Endothelial cell of umbilical vein (primary cell): ENCODE measurements around the gene PHLDB2. TPM values are rescaled to one million over a fixed set of nuclear protein-coding genes. Genes with fewer than 3 reads are reported as not detected.

Experiments used
- BruUV-seq: library from RNA; stranded (reverse); fragments of 400-500 nt; replicated peaks from 2 replicates; lab custom pipeline; 2021; lab: Mats Ljungman, UMichigan
- CTCF ChIA-PET: fragments of 300-600, 350-600 bp; sonication (Branson Sonifier 250); formaldehyde crosslinking; loops from one replicate; lab custom pipeline; 2021; ENCODE audit warnings: antibody characterized with exemption, inconsistent platforms; lab: Charles Lee
- POLR2A ChIA-PET: fragments of 300-600, 350-600 bp; sonication (Branson Sonifier 250); formaldehyde crosslinking; loops from one replicate; lab custom pipeline; 2021; ENCODE audit warnings: antibody characterized with exemption, inconsistent platforms; lab: Charles Lee
- DNase-seq: peaks from one replicate; pipeline ENCODE4 v3.0.0-alpha.2; 2011; ENCODE audit warnings: low read depth, low spot score
- FAIRE-seq: peaks from 2 replicates; lab custom pipeline; 2011; peaks lifted over from hg19 to GRCh38; lab: Jason Lieb, UNC
- H2AFZ ChIP-seq: 2 replicates; pipeline ENCODE4 v1.6.0; 2012; ENCODE audit warnings: low read depth, low read length, control low read depth, inconsistent platforms
- H3K27ac ChIP-seq: 2 replicates; pipeline ENCODE4 v1.5.1; 2011; ENCODE audit warnings: low read depth, mild to moderate bottlenecking, control low read depth, low read length, moderate library complexity; ENCODE audit not compliant: insufficient read depth
- H3K27me3 ChIP-seq, 2 experiments: 2 replicates each; pipeline versions ENCODE4 v1.6.0 to v1.6.1; 2011; ENCODE audit warnings: low read length in 2 of 2, mixed read lengths in 1 of 2; ENCODE audit not compliant: control insufficient read depth in 2 of 2, insufficient read depth in 2 of 2
- H3K36me3 ChIP-seq, 2 experiments: 2 replicates in 1 of 2; 3 replicates in 1 of 2; pipeline ENCODE4 v1.5.1; 2011; ENCODE audit warnings: low read length in 2 of 2, mild to moderate bottlenecking in 1 of 2, moderate library complexity in 1 of 2; ENCODE audit not compliant: control insufficient read depth in 2 of 2, insufficient read depth in 2 of 2; ENCODE audit errors: extremely low read depth in 1 of 2
- H3K4me1 ChIP-seq: 3 replicates; pipeline ENCODE4 v1.5.1; 2011; ENCODE audit warnings: mild to moderate bottlenecking, low read length; ENCODE audit not compliant: control insufficient read depth, insufficient read depth; ENCODE audit errors: extremely low read depth
- H3K4me2 ChIP-seq: 2 replicates; pipeline ENCODE4 v1.6.1; 2011; ENCODE audit warnings: low read length, control low read depth, mixed read lengths; ENCODE audit not compliant: insufficient read depth
- H3K4me3 ChIP-seq, 3 experiments: fragments of 200-600 bp in 1 of 3; sonication (generic), shearing (Covaris generic) in 1 of 3; replicated peaks in 1 of 3; 2 replicates each; pipeline ENCODE4 v1.5.1; 2011 to 2016; ENCODE audit warnings: control low read depth in 3 of 3, low read length in 3 of 3, mild to moderate bottlenecking in 2 of 3, inconsistent platforms in 1 of 3, low read depth in 1 of 3, moderate library complexity in 1 of 3; ENCODE audit not compliant: insufficient read depth in 1 of 3
- H3K79me2 ChIP-seq: 2 replicates; pipeline ENCODE4 v1.6.0; 2012; ENCODE audit warnings: low read length, inconsistent platforms; ENCODE audit not compliant: control insufficient read depth, insufficient read depth
- H3K9ac ChIP-seq: replicated peaks from 2 replicates; pipeline ENCODE3; 2011; ENCODE audit warnings: low read length, control low read depth; ENCODE audit not compliant: insufficient read depth; ENCODE audit errors: extremely low read depth
- H3K9me1 ChIP-seq: replicated peaks from 3 replicates; pipeline ENCODE4 v1.6.0; 2011; ENCODE audit warnings: mild to moderate bottlenecking, low read length; ENCODE audit not compliant: control insufficient read depth, insufficient read depth; ENCODE audit errors: extremely low read depth
- H3K9me3 ChIP-seq: replicated peaks from 2 replicates; pipeline ENCODE4 v1.5.1; 2012; ENCODE audit warnings: low read length, inconsistent platforms; ENCODE audit not compliant: control insufficient read depth, insufficient read depth
- H4K20me1 ChIP-seq: replicated peaks from 2 replicates; pipeline ENCODE3; 2011; ENCODE audit warnings: mild to moderate bottlenecking, low read length; ENCODE audit not compliant: control insufficient read depth, insufficient read depth; ENCODE audit errors: extremely low read depth
- EZH2 ChIP-seq: IDR thresholded peaks from 2 replicates; pipeline ENCODE4 v1.6.1; 2012; ENCODE audit warnings: borderline replicate concordance, low read depth, mild to moderate bottlenecking, moderate library complexity, low read length, inconsistent platforms; ENCODE audit not compliant: severe bottlenecking
- FOS ChIP-seq: IDR thresholded peaks from 2 replicates; pipeline ENCODE4 v1.6.1; 2011; ENCODE audit warnings: mild to moderate bottlenecking, low read length, moderate library complexity, borderline replicate concordance; ENCODE audit not compliant: insufficient read depth
- GATA2 ChIP-seq: IDR thresholded peaks from 2 replicates; pipeline ENCODE4 v1.7.0; 2011; ENCODE audit warnings: low read depth, mild to moderate bottlenecking, moderate library complexity, mixed read lengths, low read length; ENCODE audit not compliant: insufficient read length, insufficient read depth
- JUN ChIP-seq: IDR thresholded peaks from 2 replicates; pipeline ENCODE4 v1.6.1; 2011; ENCODE audit warnings: borderline replicate concordance, low read depth; ENCODE audit not compliant: insufficient read length, insufficient read depth
- MAX ChIP-seq: IDR thresholded peaks from 2 replicates; pipeline ENCODE4 v1.6.1; 2011; ENCODE audit not compliant: insufficient read depth, insufficient read length
- MYC ChIP-seq: IDR thresholded peaks from one replicate; pipeline ENCODE4 v1.6.1; 2011; ENCODE audit warnings: mild to moderate bottlenecking, low read depth, low read length
- POLR2A ChIP-seq: IDR thresholded peaks from 2 replicates; pipeline ENCODE4 v1.6.1; 2012; ENCODE audit warnings: low read depth, mild to moderate bottlenecking, control low read depth, low read length
- POLR2AphosphoS5 ChIP-seq: IDR thresholded peaks from 2 replicates; pipeline ENCODE4 v1.6.1; 2012; ENCODE audit warnings: low read depth, mild to moderate bottlenecking, control low read depth, low read length, moderate library complexity; ENCODE audit not compliant: insufficient read depth
- dilution Hi-C: fragments of 300-500 bp; cut with MboI; formaldehyde crosslinking; loops from one replicate; pipeline ENCODE4 v1.15.0; 2019; ENCODE audit warnings: low sequenced_read_pairs; ENCODE audit not compliant: extremely low pct_ligation_motif_present
- intact Hi-C: fragments of 100-400 bp; cut with micrococcal nuclease; formaldehyde crosslinking; loops from one replicate; pipeline ENCODE4 v1.10.0; 2022
- polyA plus RNA-seq, 4 experiments: library from polyadenylated mRNA; depleted of rRNA in 3 of 4; stranded (reverse) in 3 of 4; unstranded in 1 of 4; fragments of >200 nt; gene quantifications; 2 replicates each; pipeline versions ENCODE4 v1.2.1 to v1.2.3, GENCODE V29; 2011 to 2012; ENCODE audit warnings: missing spikeins in 1 of 4
- total RNA-seq: library from RNA; stranded (reverse); gene quantifications from 2 replicates; pipeline ENCODE4 v1.2.3, GENCODE V29; 2021
- TF ChIP-seq, protein P1 (sequence below), 2 donors: IDR thresholded peaks; 1 replicate in 1 of 2; 2 replicates in 1 of 2; pipeline ENCODE4 v1.5.1; 2011; ENCODE audit warnings: low read length in 2 of 2, mild to moderate bottlenecking in 2 of 2, moderate library complexity in 2 of 2, control low read depth in 1 of 2, inconsistent platforms in 1 of 2, low read depth in 1 of 2; ENCODE audit not compliant: insufficient read depth in 1 of 2; ENCODE audit errors: extremely low read depth in 1 of 2

Gene PHLDB2
- total and polyA plus RNA-seq, 2 donors (not counting 3 experiments of a cell fraction or from before 2014, with no cell fraction given), result 22.4 to 104 TPM

DNA sequence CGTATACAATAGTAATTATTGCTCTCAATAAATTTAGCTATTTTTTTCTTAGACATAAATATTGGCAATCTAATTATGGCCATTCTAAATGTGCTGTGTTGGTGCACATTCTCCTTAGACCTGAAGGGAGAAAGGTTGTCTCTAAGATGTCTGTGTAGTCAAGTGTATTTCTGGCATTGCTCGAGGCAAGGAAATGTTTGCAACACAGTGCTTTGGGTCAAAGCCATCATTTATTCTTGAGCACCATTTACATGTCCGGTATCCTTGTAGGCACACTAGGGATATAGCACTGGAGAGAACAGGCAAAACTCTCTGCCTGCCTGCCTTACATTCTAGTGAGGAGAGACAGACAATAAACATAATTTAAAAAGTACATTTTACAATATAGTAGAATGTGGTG, 2.6 kb upstream of the PHLDB2 start:
- Histone ChIP-seq H3K36me3 (no peaks in the 10 kb centered on the region), H3K9ac (no peak overlapping the region), H3K4me1 (peaks cover 28% of the 10 kb centered on the region), H4K20me1 (no peaks in the 10 kb centered on the region), H3K27ac (no peak overlapping the region), H2AFZ (no peak overlapping the region), H3K27me3 (no peaks in the 10 kb centered on the region), H3K9me3 (no peaks in the 10 kb centered on the region), H3K79me2 (peaks cover 14% of the 10 kb centered on the region), H3K9me1 (no peaks in the 10 kb centered on the region), H3K4me2 (no peak overlapping the region), H3K4me3 (no peak overlapping the region)
- no peak for TF ChIP-seq MAX
- TF ChIP-seq FOS, result no peak
- TF ChIP-seq POLR2A, result no peak
- TF ChIP-seq MYC, result no peak
- TF ChIP-seq, protein P1, sequence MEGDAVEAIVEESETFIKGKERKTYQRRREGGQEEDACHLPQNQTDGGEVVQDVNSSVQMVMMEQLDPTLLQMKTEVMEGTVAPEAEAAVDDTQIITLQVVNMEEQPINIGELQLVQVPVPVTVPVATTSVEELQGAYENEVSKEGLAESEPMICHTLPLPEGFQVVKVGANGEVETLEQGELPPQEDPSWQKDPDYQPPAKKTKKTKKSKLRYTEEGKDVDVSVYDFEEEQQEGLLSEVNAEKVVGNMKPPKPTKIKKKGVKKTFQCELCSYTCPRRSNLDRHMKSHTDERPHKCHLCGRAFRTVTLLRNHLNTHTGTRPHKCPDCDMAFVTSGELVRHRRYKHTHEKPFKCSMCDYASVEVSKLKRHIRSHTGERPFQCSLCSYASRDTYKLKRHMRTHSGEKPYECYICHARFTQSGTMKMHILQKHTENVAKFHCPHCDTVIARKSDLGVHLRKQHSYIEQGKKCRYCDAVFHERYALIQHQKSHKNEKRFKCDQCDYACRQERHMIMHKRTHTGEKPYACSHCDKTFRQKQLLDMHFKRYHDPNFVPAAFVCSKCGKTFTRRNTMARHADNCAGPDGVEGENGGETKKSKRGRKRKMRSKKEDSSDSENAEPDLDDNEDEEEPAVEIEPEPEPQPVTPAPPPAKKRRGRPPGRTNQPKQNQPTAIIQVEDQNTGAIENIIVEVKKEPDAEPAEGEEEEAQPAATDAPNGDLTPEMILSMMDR (IDR thresholded peaks at IDR 0.05; ENCODE audit: extremely low read depth in 1 of 2, insufficient read depth in 1 of 2, low read depth in 1 of 2, low read length in 2 of 2), result no peak
- TF ChIP-seq POLR2AphosphoS5, result no peak
- TF ChIP-seq JUN, result no peak
- TF ChIP-seq GATA2, result no peak
- no peak for TF ChIP-seq EZH2
- FAIRE-seq (no peak), DNase-seq (no peak)
- ChIA-PET POLR2A (no interaction called here), CTCF (no interaction called here)
- dilution Hi-C loops (loop anchor here (25.0 kb wide), 1 partner anchor 119 kb away; no protein-coding TSS in a partner anchor), intact Hi-C loops (no loop called here)
- no TSS peak for BruUV-seq
